ENCODE results near the gene IL1RAPL1.

GRCh38 chrX:29143756-29144155 is 556.5 kb downstream of the IL1RAPL1 start:
- no peak for TF ChIP-seq CTCF (IDR thresholded peaks at IDR 0.05; ENCODE audit: insufficient read depth, low read length, poor library complexity, severe bottlenecking)
- no peak for TF ChIP-seq EZH2phosphoT487 (conservative IDR thresholded peaks at IDR 0.05; ENCODE audit: low read length)
